H9 (cell line): ENCODE data around the gene LHX4. TPM values are rescaled to one million over a fixed set of nuclear protein-coding genes. Genes with fewer than 3 reads are reported as not detected.

Source experiments
- DNase-seq: peaks from one replicate; pipeline ENCODE4 v3.0.0-alpha.2; 2017
- H2AFZ ChIP-seq: one replicate; pipeline ENCODE4 v1.6.1; 2013; ENCODE audit warnings: mild to moderate bottlenecking, low read length, control low read depth, moderate library complexity
- H2AK5ac ChIP-seq: 2 replicates; pipeline ENCODE4 v1.6.1; 2013; ENCODE audit warnings: low read length, control low read depth, mixed read lengths; ENCODE audit not compliant: insufficient read length
- H2BK120ac ChIP-seq: one replicate; pipeline ENCODE4 v1.6.1; 2013; ENCODE audit warnings: low read depth, mild to moderate bottlenecking, low read length, control low read depth, inconsistent platforms; ENCODE audit not compliant: poor library complexity, severe bottlenecking
- H2BK12ac ChIP-seq: 2 replicates; pipeline ENCODE4 v1.6.1; 2013; ENCODE audit warnings: low read length, control low read depth, mixed read lengths, low read depth; ENCODE audit not compliant: insufficient read length
- H2BK15ac ChIP-seq: 2 replicates; pipeline ENCODE4 v1.6.1; 2013; ENCODE audit warnings: low read depth, low read length, control low read depth
- H2BK20ac ChIP-seq: one replicate; pipeline ENCODE4 v1.6.1; 2013; ENCODE audit warnings: low read depth, mild to moderate bottlenecking, low read length, control low read depth, inconsistent platforms; ENCODE audit not compliant: poor library complexity, severe bottlenecking
- H2BK5ac ChIP-seq: 2 replicates; pipeline ENCODE4 v1.6.1; 2013; ENCODE audit warnings: low read length, control low read depth, mixed read lengths; ENCODE audit not compliant: insufficient read length
- H3K14ac ChIP-seq: 2 replicates; pipeline ENCODE4 v1.6.1; 2013; ENCODE audit warnings: low read length, control low read depth; ENCODE audit not compliant: insufficient read depth
- H3K18ac ChIP-seq: 2 replicates; pipeline ENCODE4 v1.6.1; 2013; ENCODE audit warnings: low read depth, mild to moderate bottlenecking, mixed read lengths, low read length, control low read depth; ENCODE audit not compliant: insufficient read length
- H3K23ac ChIP-seq: 2 replicates; pipeline ENCODE4 v1.6.1; 2013; ENCODE audit warnings: low read length, control low read depth, mixed read lengths, low read depth; ENCODE audit not compliant: insufficient read length
- H3K23me2 ChIP-seq: 2 replicates; pipeline ENCODE4 v1.6.1; 2013; ENCODE audit warnings: low read depth, mild to moderate bottlenecking, mixed read lengths, low read length, control low read depth; ENCODE audit not compliant: insufficient read length, poor library complexity, severe bottlenecking
- H3K27ac ChIP-seq: 2 replicates; pipeline ENCODE4 v1.5.1; 2013; ENCODE audit warnings: low read length, control low read depth, mixed read lengths, low read depth; ENCODE audit not compliant: insufficient read length
- H3K27me3 ChIP-seq: 2 replicates; pipeline ENCODE4 v1.6.1; 2013; ENCODE audit warnings: low read length, control low read depth, inconsistent platforms; ENCODE audit not compliant: insufficient read depth
- H3K4ac ChIP-seq: 2 replicates; pipeline ENCODE4 v1.6.1; 2013; ENCODE audit warnings: low read depth, mild to moderate bottlenecking, control low read depth, inconsistent platforms, low read length, moderate library complexity
- H3K4me1 ChIP-seq: 2 replicates; pipeline ENCODE4 v1.6.1; 2013; ENCODE audit warnings: low read length, control low read depth, inconsistent platforms; ENCODE audit not compliant: insufficient read depth
- H3K4me2 ChIP-seq: 2 replicates; pipeline ENCODE4 v1.6.1; 2013; ENCODE audit warnings: low read length, control low read depth, mixed read lengths; ENCODE audit not compliant: insufficient read length, insufficient read depth
- H3K56ac ChIP-seq: 2 replicates; pipeline ENCODE4 v1.6.1; 2013; ENCODE audit warnings: low read depth, mild to moderate bottlenecking, mixed read lengths, low read length, control low read depth; ENCODE audit not compliant: insufficient read length
- H3K79me1 ChIP-seq: 2 replicates; pipeline ENCODE4 v1.6.1; 2013; ENCODE audit warnings: low read depth, mild to moderate bottlenecking, moderate library complexity, low read length, control low read depth, inconsistent platforms; ENCODE audit not compliant: insufficient read depth, poor library complexity, severe bottlenecking
- H3K79me2 ChIP-seq: 2 replicates; pipeline ENCODE4 v1.6.1; 2013; ENCODE audit warnings: low read length, control low read depth, inconsistent platforms; ENCODE audit not compliant: insufficient read depth
- H3K9ac ChIP-seq: 2 replicates; pipeline ENCODE4 v1.6.1; 2013; ENCODE audit warnings: low read length, control low read depth, mixed read lengths; ENCODE audit not compliant: insufficient read length; ENCODE audit errors: extremely low read depth
- H3K9me3 ChIP-seq: one replicate; pipeline ENCODE4 v1.6.1; 2013; ENCODE audit warnings: low read depth, low read length, inconsistent platforms; ENCODE audit not compliant: control insufficient read depth
- H3T11ph ChIP-seq: one replicate; pipeline ENCODE4 v1.6.1; 2013; ENCODE audit warnings: mild to moderate bottlenecking, low read length, control low read depth, inconsistent platforms
- H4K20me1 ChIP-seq: one replicate; pipeline ENCODE4 v1.6.1; 2013; ENCODE audit not compliant: control insufficient read depth, insufficient read length, insufficient read depth
- H4K5ac ChIP-seq: 2 replicates; pipeline ENCODE4 v1.6.1; 2013; ENCODE audit warnings: low read depth, mild to moderate bottlenecking, mixed read lengths, low read length, control low read depth; ENCODE audit not compliant: insufficient read length
- H4K8ac ChIP-seq: replicated peaks from 2 replicates; pipeline ENCODE4 v1.6.1; 2013; ENCODE audit warnings: low read length, control low read depth, mixed read lengths, low read depth; ENCODE audit not compliant: insufficient read length
- H4K91ac ChIP-seq: 2 replicates; pipeline ENCODE4 v1.6.1; 2013; ENCODE audit warnings: low read depth, mild to moderate bottlenecking, moderate library complexity, mixed read lengths, low read length, control low read depth; ENCODE audit not compliant: insufficient read length
- H3K27ac Mint-ChIP-seq, 3 experiments: 2 replicates in 2 of 3; 3 replicates in 1 of 3; pipeline ENCODE4 v1.8.0; 2020 to 2021; ENCODE audit warnings: mixed read lengths in 3 of 3, mild to moderate bottlenecking in 1 of 3, moderate library complexity in 1 of 3
- H3K27me3 Mint-ChIP-seq: 2 replicates; pipeline ENCODE4 v1.8.0; 2021; ENCODE audit warnings: low read depth, mild to moderate bottlenecking, moderate library complexity, mixed read lengths
- H3K36me3 Mint-ChIP-seq, 3 experiments: 2 replicates in 2 of 3; 3 replicates in 1 of 3; pipeline ENCODE4 v1.8.0; 2020 to 2021; ENCODE audit warnings: low read depth in 3 of 3, mixed read lengths in 3 of 3; ENCODE audit not compliant: insufficient read depth in 1 of 3
- H3K4me1 Mint-ChIP-seq, 2 experiments: 2 replicates each; pipeline ENCODE4 v1.8.0; 2020; ENCODE audit warnings: mixed read lengths in 2 of 2
- H3K4me3 Mint-ChIP-seq, 2 experiments: 2 replicates in 1 of 2; 3 replicates in 1 of 2; pipeline ENCODE4 v1.8.0; 2020 to 2021; ENCODE audit warnings: mild to moderate bottlenecking in 2 of 2, mixed read lengths in 2 of 2, moderate library complexity in 1 of 2
- H3K9me3 Mint-ChIP-seq, 2 experiments: 2 replicates in 1 of 2; 3 replicates in 1 of 2; pipeline ENCODE4 v1.8.0; 2020; ENCODE audit warnings: mild to moderate bottlenecking in 2 of 2, mixed read lengths in 2 of 2, moderate library complexity in 1 of 2
- WGBS: extraction: QIAGEN DNeasy Blood & Tissue Kit; methylation state at CpG from one replicate; pipeline ENCODE4 v1.1.7; 2013; ENCODE audit warnings: missing lambda C conversion rate, low lambda C conversion rate, mixed read lengths; ENCODE audit not compliant: insufficient read length; ENCODE audit errors: extremely low coverage; 5-methylcytosine and 5-hydroxymethylcytosine counted together
- total RNA-seq: library from RNA; stranded (reverse); gene quantifications from 2 replicates; pipeline ENCODE4 v1.2.1, GENCODE V29; 2021
- TF ChIP-seq, protein P1 (sequence below): fragments of 200-600 bp; sonication (generic); conservative IDR thresholded peaks from 3 replicates; pipeline ENCODE4 v1.8.0; 2021; ENCODE audit warnings: antibody characterized with exemption, mild to moderate bottlenecking

LHX4 gene
- total RNA-seq, 1 experiment from 2014 or later = 1.9 TPM

DNA sequence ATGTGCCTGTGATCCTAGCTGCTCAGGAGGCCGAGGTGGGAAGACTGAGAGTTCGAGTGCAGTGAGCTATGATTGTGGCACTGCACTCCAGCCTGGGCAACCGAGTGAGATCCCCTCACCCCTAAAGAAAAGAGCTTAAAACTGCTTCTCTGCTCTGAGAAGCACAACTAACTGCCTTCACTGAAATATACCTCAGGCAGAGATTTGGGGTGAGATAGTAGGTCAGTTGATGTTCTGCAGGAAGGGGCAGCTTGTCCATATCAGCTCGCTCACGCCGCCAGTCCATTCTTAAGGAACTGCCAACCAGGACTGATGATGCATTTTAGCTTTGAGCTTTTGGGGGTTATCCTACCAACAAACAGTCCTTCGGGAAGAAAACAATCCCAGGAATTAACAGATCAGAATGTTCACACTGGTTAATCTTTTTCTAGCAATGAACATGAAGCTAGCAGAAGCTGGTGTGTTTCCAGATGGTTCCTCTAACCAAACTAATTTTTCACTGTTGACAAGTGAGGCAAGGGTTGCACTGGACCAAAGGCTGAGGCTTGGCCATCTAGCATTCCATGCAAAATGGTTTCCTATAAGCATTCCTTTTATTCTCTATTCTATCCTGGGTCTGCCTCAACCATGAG lies 31.6 kb downstream of the LHX4 start:
- H3K27me3 Mint-ChIP-seq = peaks cover 11% of the 10 kb centered on the region
- no peak overlapping the region for H2AK5ac ChIP-seq
- no peaks in the 10 kb centered on the region for H3K79me1 ChIP-seq
- no peak overlapping the region for H3K23ac ChIP-seq
- H4K5ac ChIP-seq = no peak overlapping the region
- H3T11ph ChIP-seq = no peak overlapping the region
- no peak overlapping the region for H3K4me2 ChIP-seq
- no peak overlapping the region for H3K56ac ChIP-seq
- H3K18ac ChIP-seq = no peak overlapping the region
- H3K4me1 ChIP-seq = no peaks in the 10 kb centered on the region
- DNase-seq = no peak
- peak overlapping the region in 1 of 3 experiments; percentile 40; a peak in 1 of 7 replicates for H3K27ac Mint-ChIP-seq
- H3K27ac ChIP-seq = no peak overlapping the region
- H3K4me3 Mint-ChIP-seq = no peak overlapping the region
- no peak overlapping the region for H4K8ac ChIP-seq
- no peak overlapping the region for H2BK5ac ChIP-seq
- TF ChIP-seq, protein P1, sequence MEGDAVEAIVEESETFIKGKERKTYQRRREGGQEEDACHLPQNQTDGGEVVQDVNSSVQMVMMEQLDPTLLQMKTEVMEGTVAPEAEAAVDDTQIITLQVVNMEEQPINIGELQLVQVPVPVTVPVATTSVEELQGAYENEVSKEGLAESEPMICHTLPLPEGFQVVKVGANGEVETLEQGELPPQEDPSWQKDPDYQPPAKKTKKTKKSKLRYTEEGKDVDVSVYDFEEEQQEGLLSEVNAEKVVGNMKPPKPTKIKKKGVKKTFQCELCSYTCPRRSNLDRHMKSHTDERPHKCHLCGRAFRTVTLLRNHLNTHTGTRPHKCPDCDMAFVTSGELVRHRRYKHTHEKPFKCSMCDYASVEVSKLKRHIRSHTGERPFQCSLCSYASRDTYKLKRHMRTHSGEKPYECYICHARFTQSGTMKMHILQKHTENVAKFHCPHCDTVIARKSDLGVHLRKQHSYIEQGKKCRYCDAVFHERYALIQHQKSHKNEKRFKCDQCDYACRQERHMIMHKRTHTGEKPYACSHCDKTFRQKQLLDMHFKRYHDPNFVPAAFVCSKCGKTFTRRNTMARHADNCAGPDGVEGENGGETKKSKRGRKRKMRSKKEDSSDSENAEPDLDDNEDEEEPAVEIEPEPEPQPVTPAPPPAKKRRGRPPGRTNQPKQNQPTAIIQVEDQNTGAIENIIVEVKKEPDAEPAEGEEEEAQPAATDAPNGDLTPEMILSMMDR = no peak
- H4K91ac ChIP-seq = no peak overlapping the region
- no peaks in the 10 kb centered on the region; the same call in 1 of the 2 replicates for H3K27me3 ChIP-seq
- no CpG with 5 or more reads among the region's 7 CpGs for WGBS
- peaks cover 0 to 1% (median 0%) of the 10 kb centered on the region in 3 experiments; a peak in 2 of 7 replicates for H3K36me3 Mint-ChIP-seq
- no peak overlapping the region for H3K9ac ChIP-seq
- no peak overlapping the region for H2BK12ac ChIP-seq
- H3K9me3 Mint-ChIP-seq = no peaks in the 10 kb centered on the region
- peaks cover 23 to 38% of the 10 kb centered on the region in 2 experiments for H3K4me1 Mint-ChIP-seq
- H3K14ac ChIP-seq = no peak overlapping the region
- no peak overlapping the region for H2BK15ac ChIP-seq
- no peaks in the 10 kb centered on the region for H4K20me1 ChIP-seq
- H3K9me3 ChIP-seq = no peaks in the 10 kb centered on the region
- H3K23me2 ChIP-seq = no peaks in the 10 kb centered on the region
- H3K4ac ChIP-seq = no peak overlapping the region
- H3K79me2 ChIP-seq = no peaks in the 10 kb centered on the region
- no peak overlapping the region for H2BK20ac ChIP-seq
- no peak overlapping the region for H2AFZ ChIP-seq
- no peak overlapping the region for H2BK120ac ChIP-seq
